PC-3 (cell line): Measurements from ENCODE around the gene AADAC. TPM values are rescaled to one million over a fixed set of nuclear protein-coding genes. Genes with fewer than 3 reads are reported as not detected.

Experiments
- ATAC-seq: fragments of 200-7000 bp; cut with Tn5 transposase; 2 replicates; pipeline ENCODE4 v1.9.1; 2020; ENCODE audit warnings: mild to moderate bottlenecking, moderate library complexity
- BruUV-seq: library from RNA; stranded (reverse); fragments of 400-500 nt; replicated peaks from 2 replicates; lab custom pipeline; 2021; lab: Mats Ljungman, UMichigan
- CTCF ChIA-PET: fragments of 300-600 bp; sonication (Branson Sonifier 250); formaldehyde crosslinking; loops from one replicate; lab custom pipeline; 2022; ENCODE audit warnings: antibody characterized with exemption; lab: Charles Lee
- POLR2A ChIA-PET: fragments of 300-600 bp; sonication (Branson Sonifier 250); formaldehyde crosslinking; loops from one replicate; lab custom pipeline; 2022; ENCODE audit warnings: antibody characterized with exemption; ENCODE audit not compliant: unreplicated experiment; lab: Charles Lee
- DNase-seq: peaks from one replicate; pipeline ENCODE4 v3.0.0-alpha.2; 2015
- H2AFZ ChIP-seq: fragments of 300-600 bp; sonication (generic); 2 replicates; pipeline ENCODE4 v1.6.0; 2016; ENCODE audit warnings: antibody characterized with exemption, low read length
- H3F3A ChIP-seq: fragments of 300-600 bp; sonication (generic); one replicate; pipeline ENCODE4 v1.6.0; 2017; ENCODE audit warnings: antibody characterized with exemption, low read length, control low read depth, mild to moderate bottlenecking; ENCODE audit not compliant: unreplicated experiment
- H3K27ac ChIP-seq: fragments of 300-600 bp; sonication (generic); 2 replicates; pipeline ENCODE4 v1.5.1; 2016; ENCODE audit warnings: mild to moderate bottlenecking, low read length
- H3K27me3 ChIP-seq: fragments of 300-600 bp; sonication (generic); 2 replicates; pipeline ENCODE4 v1.6.1; 2016; ENCODE audit warnings: low read length, mixed read lengths
- H3K36me3 ChIP-seq: fragments of 300-600 bp; sonication (generic); 2 replicates; pipeline ENCODE4 v1.6.1; 2016; ENCODE audit warnings: low read depth, mixed run types, low read length, mixed read lengths
- H3K4me1 ChIP-seq: fragments of 300-600 bp; sonication (generic); 2 replicates; pipeline ENCODE4 v1.5.1; 2016; ENCODE audit warnings: low read length; ENCODE audit not compliant: insufficient read depth
- H3K4me2 ChIP-seq: fragments of 300-600 bp; sonication (generic); 2 replicates; pipeline ENCODE4 v1.6.0; 2016; ENCODE audit warnings: low read length
- H3K4me3 ChIP-seq: fragments of 300-600 bp; sonication (generic); 2 replicates; pipeline ENCODE4 v1.5.1; 2016; ENCODE audit warnings: mild to moderate bottlenecking, low read length, mixed read lengths
- H3K79me2 ChIP-seq: fragments of 300-600 bp; sonication (generic); 2 replicates; pipeline ENCODE4 v1.6.1; 2017; ENCODE audit warnings: low read length, mixed read lengths
- H3K9ac ChIP-seq: fragments of 300-600 bp; sonication (generic); 2 replicates; pipeline ENCODE4 v1.6.0; 2016; ENCODE audit warnings: mild to moderate bottlenecking, low read length
- H3K9me2 ChIP-seq: fragments of 300-600 bp; sonication (generic); replicated peaks from 2 replicates; pipeline ENCODE4 v1.6.1; 2016; ENCODE audit warnings: mixed run types, low read length, mixed read lengths
- H3K9me3 ChIP-seq: fragments of 300-600 bp; sonication (generic); 2 replicates; pipeline ENCODE4 v1.6.1; 2016; ENCODE audit warnings: low read length, mixed read lengths
- H4K20me1 ChIP-seq: fragments of 300-600 bp; sonication (generic); 2 replicates; pipeline ENCODE4 v1.6.1; 2016; ENCODE audit warnings: low read length, mixed read lengths
- EZH2 ChIP-seq: fragments of 300-600 bp; sonication (generic); IDR thresholded peaks from one replicate; pipeline ENCODE4 v1.6.1; 2017; ENCODE audit warnings: antibody characterized with exemption, mild to moderate bottlenecking, low read length; ENCODE audit not compliant: unreplicated experiment
- EZH2phosphoT487 ChIP-seq: fragments of 300-600 bp; sonication (generic); IDR thresholded peaks from 2 replicates; pipeline ENCODE4 v1.6.1; 2018; ENCODE audit warnings: mild to moderate bottlenecking, antibody characterized with exemption, low read length, borderline replicate concordance
- intact Hi-C: fragments of 100-400 bp; cut with micrococcal nuclease; formaldehyde crosslinking; loops from 2 replicates; pipeline ENCODE4 v1.9.0; 2023
- total RNA-seq: library from RNA; depleted of rRNA; stranded (reverse); fragments of >200 nt; gene quantifications from 2 replicates; pipeline ENCODE4 v1.2.3, GENCODE V29; 2014
- TF ChIP-seq, protein P1 (sequence below): fragments of 300-600 bp; sonication (generic); conservative IDR thresholded peaks from 2 replicates; pipeline ENCODE4 v1.5.1; 2017; ENCODE audit warnings: antibody characterized with exemption, low read depth, mild to moderate bottlenecking, low read length

AADAC gene
- total RNA-seq, 1 experiment from 2014 or later = 0.18 TPM

DNA sequence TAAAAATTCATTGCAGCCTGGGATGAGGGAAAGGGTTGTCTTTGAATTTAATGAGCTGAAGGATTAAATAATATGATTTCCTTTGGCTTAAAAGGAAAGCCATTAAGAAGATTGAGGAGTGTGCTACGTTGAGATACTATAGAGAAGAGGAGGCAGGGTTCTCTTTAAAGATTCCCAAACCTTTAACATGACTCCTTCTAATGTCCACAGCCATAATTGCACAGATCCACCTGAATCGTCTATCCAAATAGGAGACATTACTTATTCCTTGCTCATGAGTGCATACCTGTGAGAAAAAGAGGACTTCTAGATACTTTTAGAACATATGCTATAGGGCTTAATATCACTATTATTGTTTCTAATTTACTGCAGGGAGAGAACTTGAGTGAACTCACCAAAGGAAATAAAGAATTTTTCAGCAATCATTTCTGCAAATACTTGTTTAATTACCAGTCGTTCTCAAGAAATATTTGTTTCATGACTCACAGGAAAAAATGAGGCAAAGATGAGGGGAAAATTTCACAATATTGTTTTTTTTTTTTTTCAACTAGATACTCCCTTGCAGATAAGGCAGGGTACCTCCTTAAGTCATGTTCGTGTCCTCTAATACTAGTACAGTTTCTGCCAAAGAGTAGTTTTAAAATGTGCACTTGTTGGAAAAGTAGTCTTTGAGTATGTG, 50.6 kb downstream of the AADAC start:
- Histone ChIP-seq H3K9ac (no peak overlapping the region), H3K79me2 (no peaks in the 10 kb centered on the region), H3K4me2 (peak overlapping the region; percentile 43), H3K27ac (peak overlapping the region; percentile 2; the same call in 1 of the 2 replicates), H3F3A (no peaks in the 10 kb centered on the region), H2AFZ (no peak overlapping the region), H4K20me1 (no peaks in the 10 kb centered on the region), H3K27me3 (no peaks in the 10 kb centered on the region), H3K9me3 (no peaks in the 10 kb centered on the region), H3K9me2 (no peaks in the 10 kb centered on the region), H3K4me3 (no peak overlapping the region; the same call in 1 of the 2 replicates), H3K36me3 (no peaks in the 10 kb centered on the region), H3K4me1 (peaks cover 24% of the 10 kb centered on the region)
- BruUV-seq = no TSS peak
- TF ChIP-seq, protein P1, sequence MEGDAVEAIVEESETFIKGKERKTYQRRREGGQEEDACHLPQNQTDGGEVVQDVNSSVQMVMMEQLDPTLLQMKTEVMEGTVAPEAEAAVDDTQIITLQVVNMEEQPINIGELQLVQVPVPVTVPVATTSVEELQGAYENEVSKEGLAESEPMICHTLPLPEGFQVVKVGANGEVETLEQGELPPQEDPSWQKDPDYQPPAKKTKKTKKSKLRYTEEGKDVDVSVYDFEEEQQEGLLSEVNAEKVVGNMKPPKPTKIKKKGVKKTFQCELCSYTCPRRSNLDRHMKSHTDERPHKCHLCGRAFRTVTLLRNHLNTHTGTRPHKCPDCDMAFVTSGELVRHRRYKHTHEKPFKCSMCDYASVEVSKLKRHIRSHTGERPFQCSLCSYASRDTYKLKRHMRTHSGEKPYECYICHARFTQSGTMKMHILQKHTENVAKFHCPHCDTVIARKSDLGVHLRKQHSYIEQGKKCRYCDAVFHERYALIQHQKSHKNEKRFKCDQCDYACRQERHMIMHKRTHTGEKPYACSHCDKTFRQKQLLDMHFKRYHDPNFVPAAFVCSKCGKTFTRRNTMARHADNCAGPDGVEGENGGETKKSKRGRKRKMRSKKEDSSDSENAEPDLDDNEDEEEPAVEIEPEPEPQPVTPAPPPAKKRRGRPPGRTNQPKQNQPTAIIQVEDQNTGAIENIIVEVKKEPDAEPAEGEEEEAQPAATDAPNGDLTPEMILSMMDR = no peak
- TF ChIP-seq EZH2 = no peak
- TF ChIP-seq EZH2phosphoT487 = no peak
- ChIA-PET CTCF (no interaction called here), POLR2A (no interaction called here)
- intact Hi-C loops = loop anchor here (2.0 to 5.0 kb wide), 2 partner anchors 26 to 38 kb away; no protein-coding TSS in a partner anchor
- peak; percentile 89 for DNase-seq
- ATAC-seq = peak; percentile 68

- Histone ChIP-seq H3K9me3 (no peaks in the 10 kb centered on the region), H3K9ac (no peak overlapping the region), H3K36me3 (no peaks in the 10 kb centered on the region), H3K79me2 (no peaks in the 10 kb centered on the region), H3K4me3 (no peak overlapping the region), H3K4me2 (no peak overlapping the region), H3K27me3 (no peaks in the 10 kb centered on the region), H4K20me1 (no peaks in the 10 kb centered on the region), H3K4me1 (peaks cover 24% of the 10 kb centered on the region), H3K27ac (no peak overlapping the region), H3F3A (no peaks in the 10 kb centered on the region), H2AFZ (no peak overlapping the region), H3K9me2 (no peaks in the 10 kb centered on the region)
- intact Hi-C loops = no loop called here
- BruUV-seq = no TSS peak
- TF ChIP-seq EZH2 (no peak), EZH2phosphoT487 (no peak)
- TF ChIP-seq, protein P1 = no peak
- DNase-seq = no peak
- no peak for ATAC-seq
- ChIA-PET POLR2A (no interaction called here), CTCF (no interaction called here)
These were observed 52.9 kb downstream of the AADAC start for GRCh38 chr3:151866711-151867410.

DNA sequence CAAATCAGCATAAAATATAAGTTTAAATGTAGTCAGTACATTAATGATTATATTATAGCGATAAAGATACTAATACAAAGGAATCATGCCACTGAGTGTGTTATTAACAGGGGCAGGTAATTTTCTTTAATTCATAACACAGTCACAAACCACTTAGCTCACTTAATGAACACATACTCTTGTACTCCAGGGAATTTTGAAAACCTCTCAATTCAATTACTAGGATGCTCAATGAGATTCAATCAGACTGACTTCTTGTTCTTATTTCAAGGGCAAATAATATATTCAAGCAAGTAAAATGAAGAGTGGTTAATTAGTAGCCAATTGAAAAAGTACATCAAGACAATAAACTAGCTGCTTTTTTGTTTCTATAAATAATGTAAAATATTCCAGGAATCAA, 53.8 kb downstream of the AADAC start:
- H3K4me2 ChIP-seq = no peak overlapping the region
- H3K36me3 ChIP-seq = no peaks in the 10 kb centered on the region
- H3K9me2 ChIP-seq = no peaks in the 10 kb centered on the region
- H3K27ac ChIP-seq = no peak overlapping the region
- TF ChIP-seq EZH2phosphoT487 (no peak), EZH2 (no peak)
- TF ChIP-seq, protein P1 = no peak
- H3K9ac ChIP-seq = no peak overlapping the region
- no peaks in the 10 kb centered on the region for H4K20me1 ChIP-seq
- no TSS peak for BruUV-seq
- no peak for ATAC-seq
- H3K27me3 ChIP-seq = no peaks in the 10 kb centered on the region
- H3K4me1 ChIP-seq = peaks cover 24% of the 10 kb centered on the region
- no peaks in the 10 kb centered on the region for H3K9me3 ChIP-seq
- H2AFZ ChIP-seq = no peak overlapping the region
- H3K4me3 ChIP-seq = no peak overlapping the region
- ChIA-PET POLR2A (no interaction called here), CTCF (no interaction called here)
- DNase-seq = no peak
- no peaks in the 10 kb centered on the region for H3K79me2 ChIP-seq
- intact Hi-C loops = no loop called here
- H3F3A ChIP-seq = no peaks in the 10 kb centered on the region
